ENCODE results near the gene BCAS3. TPM values are rescaled to one million over a fixed set of nuclear protein-coding genes. Genes with fewer than 3 reads are reported as not detected.

BCAS3 gene
- total and polyA plus RNA-seq, 4 donors, result 5.8 to 24.6 (median 10.1) TPM

- WGBS, result 86% methylated on average over 2 of the region's 2 CpGs
- H3K4me1 ChIP-seq (ENCODE audit: control insufficient read depth in 4 of 4, insufficient read depth in 4 of 4, low read length in 3 of 4), result no peaks in the 10 kb centered on the region
- no peaks in the 10 kb centered on the region for H3K36me3 ChIP-seq (ENCODE audit: control insufficient read depth in 4 of 4, insufficient read depth in 3 of 4, low read depth in 1 of 4, low read length in 3 of 4)
- no peak overlapping the region for H3K9ac ChIP-seq (ENCODE audit: low read depth in 1 of 2, low read length in 2 of 2)
- TF ChIP-seq MAX (IDR thresholded peaks at IDR 0.05), result no peak
- TF ChIP-seq NR2F2 (IDR thresholded peaks at IDR 0.05), result no peak
- TF ChIP-seq, protein P1, sequence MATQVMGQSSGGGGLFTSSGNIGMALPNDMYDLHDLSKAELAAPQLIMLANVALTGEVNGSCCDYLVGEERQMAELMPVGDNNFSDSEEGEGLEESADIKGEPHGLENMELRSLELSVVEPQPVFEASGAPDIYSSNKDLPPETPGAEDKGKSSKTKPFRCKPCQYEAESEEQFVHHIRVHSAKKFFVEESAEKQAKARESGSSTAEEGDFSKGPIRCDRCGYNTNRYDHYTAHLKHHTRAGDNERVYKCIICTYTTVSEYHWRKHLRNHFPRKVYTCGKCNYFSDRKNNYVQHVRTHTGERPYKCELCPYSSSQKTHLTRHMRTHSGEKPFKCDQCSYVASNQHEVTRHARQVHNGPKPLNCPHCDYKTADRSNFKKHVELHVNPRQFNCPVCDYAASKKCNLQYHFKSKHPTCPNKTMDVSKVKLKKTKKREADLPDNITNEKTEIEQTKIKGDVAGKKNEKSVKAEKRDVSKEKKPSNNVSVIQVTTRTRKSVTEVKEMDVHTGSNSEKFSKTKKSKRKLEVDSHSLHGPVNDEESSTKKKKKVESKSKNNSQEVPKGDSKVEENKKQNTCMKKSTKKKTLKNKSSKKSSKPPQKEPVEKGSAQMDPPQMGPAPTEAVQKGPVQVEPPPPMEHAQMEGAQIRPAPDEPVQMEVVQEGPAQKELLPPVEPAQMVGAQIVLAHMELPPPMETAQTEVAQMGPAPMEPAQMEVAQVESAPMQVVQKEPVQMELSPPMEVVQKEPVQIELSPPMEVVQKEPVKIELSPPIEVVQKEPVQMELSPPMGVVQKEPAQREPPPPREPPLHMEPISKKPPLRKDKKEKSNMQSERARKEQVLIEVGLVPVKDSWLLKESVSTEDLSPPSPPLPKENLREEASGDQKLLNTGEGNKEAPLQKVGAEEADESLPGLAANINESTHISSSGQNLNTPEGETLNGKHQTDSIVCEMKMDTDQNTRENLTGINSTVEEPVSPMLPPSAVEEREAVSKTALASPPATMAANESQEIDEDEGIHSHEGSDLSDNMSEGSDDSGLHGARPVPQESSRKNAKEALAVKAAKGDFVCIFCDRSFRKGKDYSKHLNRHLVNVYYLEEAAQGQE (IDR thresholded peaks at IDR 0.05), result no peak
- no peak for TF ChIP-seq CTCF (IDR thresholded peaks at IDR 0.05; ENCODE audit: low read depth, low read length, missing input control)
- no peak overlapping the region for H3K4me3 ChIP-seq (ENCODE audit: low read depth in 1 of 3, low read length in 3 of 3)
- no peaks in the 10 kb centered on the region for H3K9me3 ChIP-seq (ENCODE audit: control insufficient read depth in 4 of 4, low read length in 3 of 4)
- no peaks in the 10 kb centered on the region for H3K27me3 ChIP-seq (ENCODE audit: control insufficient read depth in 4 of 4, insufficient read depth in 4 of 4, low read length in 3 of 4)
- H3K27ac ChIP-seq (ENCODE audit: low read depth in 1 of 2, low read length in 2 of 2), result no peak overlapping the region
- DNase-seq (ENCODE audit: low spot score), result no peak
Observed at GRCh38 chr17:61149862-61150362, 472.3 kb downstream of the BCAS3 start.

DNA sequence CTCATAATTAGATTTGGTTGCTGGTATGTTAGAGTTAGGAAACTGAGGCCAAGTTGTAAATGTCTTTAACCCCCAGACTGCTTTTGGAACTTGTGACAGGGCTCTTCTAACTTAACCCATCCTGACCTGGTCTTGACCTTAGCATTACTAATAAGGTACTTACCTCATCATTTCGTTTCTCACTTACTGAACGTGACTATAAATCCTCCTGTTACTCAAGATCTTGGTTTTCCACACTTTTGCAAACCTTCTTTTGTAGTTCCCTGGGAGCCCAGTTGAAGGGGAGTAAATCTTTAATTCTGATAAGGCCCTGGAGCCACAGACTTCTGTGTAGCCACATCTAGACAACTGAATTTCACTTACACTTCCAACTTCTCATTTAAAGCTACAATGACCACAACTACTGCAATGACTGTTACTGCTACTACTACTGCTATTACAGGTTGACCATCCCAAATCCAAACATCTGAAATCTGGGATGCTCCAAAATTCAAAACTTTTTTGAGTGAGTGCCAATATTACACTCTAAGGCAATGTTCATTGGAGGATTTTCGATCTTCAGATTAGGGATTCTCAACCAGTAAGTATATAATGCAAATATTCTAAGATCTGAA, 473.1 kb downstream of the BCAS3 start:
- Histone ChIP-seq H3K9ac (ENCODE audit: low read depth in 1 of 2, low read length in 2 of 2) (no peak overlapping the region), H3K9me3 (ENCODE audit: control insufficient read depth in 4 of 4, low read length in 3 of 4) (no peaks in the 10 kb centered on the region), H3K4me1 (ENCODE audit: control insufficient read depth in 4 of 4, insufficient read depth in 4 of 4, low read length in 3 of 4) (no peaks in the 10 kb centered on the region), H3K36me3 (ENCODE audit: control insufficient read depth in 4 of 4, insufficient read depth in 3 of 4, low read depth in 1 of 4, low read length in 3 of 4) (no peaks in the 10 kb centered on the region), H3K27ac (ENCODE audit: low read depth in 1 of 2, low read length in 2 of 2) (no peak overlapping the region), H3K27me3 (ENCODE audit: control insufficient read depth in 4 of 4, insufficient read depth in 4 of 4, low read length in 3 of 4) (no peaks in the 10 kb centered on the region), H3K4me3 (ENCODE audit: low read depth in 1 of 3, low read length in 3 of 3) (no peak overlapping the region)
- 92% methylated on average over 3 of the region's 3 CpGs for WGBS
- no peak for DNase-seq (ENCODE audit: low spot score)
- TF ChIP-seq, protein P1 (IDR thresholded peaks at IDR 0.05), result no peak
- TF ChIP-seq RAD21 (IDR thresholded peaks at IDR 0.05) (no peak), ZBTB33 (IDR thresholded peaks at IDR 0.05) (no peak), HNF4A (conservative IDR thresholded peaks at IDR 0.05) (no peak), CTCF (IDR thresholded peaks at IDR 0.05; ENCODE audit: low read depth, low read length, missing input control) (no peak), SP1 (IDR thresholded peaks at IDR 0.05) (no peak), ATF3 (IDR thresholded peaks at IDR 0.05) (no peak), NR2F2 (IDR thresholded peaks at IDR 0.05) (no peak), GABPA (IDR thresholded peaks at IDR 0.05 in 1 of 2, conservative IDR thresholded peaks at IDR 0.05 in 1 of 2) (no peak), YY1 (IDR thresholded peaks at IDR 0.05) (no peak), EGR1 (IDR thresholded peaks at IDR 0.05; ENCODE audit: low read depth in 2 of 2) (no peak), RXRA (IDR thresholded peaks at IDR 0.05) (no peak), FOXA2 (IDR thresholded peaks at IDR 0.05) (no peak), FOXA1 (IDR thresholded peaks at IDR 0.05) (no peak), HNF4G (IDR thresholded peaks at IDR 0.05) (no peak), TAF1 (conservative IDR thresholded peaks at IDR 0.05) (no peak), MAX (IDR thresholded peaks at IDR 0.05) (no peak)
